Left lung (tissue), 14 donors: ENCODE measurements around the gene SLC35A4. TPM values are rescaled to one million over a fixed set of nuclear protein-coding genes. Genes with fewer than 3 reads are reported as not detected.
A peak's percentile ranks its signal among the peaks of the same experiment; 100 is the strongest.

Source experiments
- ATAC-seq: fragments of 200-7000 bp; cut with Tn5 transposase; one replicate; pipeline ENCODE4 v1.9.1; 2020; ENCODE audit warnings: moderate library complexity
- DNase-seq, 4 donors: peaks; one replicate each; pipeline ENCODE4 v3.0.0-alpha.2; 2013 to 2020
- H3K27ac ChIP-seq, 2 donors: fragments of 200-600 bp; sonication (generic) in 1 of 2; one replicate each; pipeline versions ENCODE4 v1.5.0 to v1.8.0; 2020 to 2021
- H3K27me3 ChIP-seq, 2 donors: fragments of 200-600 bp; sonication (generic) in 1 of 2; one replicate each; pipeline versions ENCODE4 v1.5.0 to v1.8.0; 2020 to 2021
- H3K36me3 ChIP-seq, 2 donors: fragments of 200-600 bp; sonication (generic) in 1 of 2; one replicate each; pipeline versions ENCODE4 v1.5.0 to v1.8.0; 2020 to 2021
- H3K4me1 ChIP-seq, 2 donors: fragments of 200-600 bp; one replicate each; pipeline ENCODE4 v1.8.0; 2021
- H3K4me3 ChIP-seq, 2 donors: fragments of 200-600 bp; sonication (generic) in 1 of 2; one replicate each; pipeline versions ENCODE4 v1.5.0 to v1.8.0; 2020 to 2021; ENCODE audit warnings: mild to moderate bottlenecking in 1 of 2
- H3K9me3 ChIP-seq, 2 donors: fragments of 200-600 bp; sonication (generic) in 1 of 2; one replicate each; pipeline versions ENCODE4 v1.5.0 to v1.8.0; 2020 to 2021
- CTCF ChIP-seq, 2 donors: fragments of 200-600 bp; sonication (generic) in 1 of 2; IDR thresholded peaks; one replicate each; pipeline versions ENCODE4 v1.5.0 to v1.8.0; 2021; ENCODE audit warnings: antibody characterized with exemption in 2 of 2
- intact Hi-C, 2 donors: fragments of 100-400 bp; cut with DNase I; formaldehyde crosslinking; loops; one replicate each; pipeline versions ENCODE4 v1.11.2 to v1.14.2; 2022
- long read RNA-seq, 12 donors: library from polyadenylated mRNA in 2 of 12; unstranded in 2 of 12; transcript quantifications; one replicate each; pipeline ENCODE4 v2.0.0 and lab custom pipeline, GENCODE V29; 2019 to 2026
- polyA plus RNA-seq, 6 donors: library from polyadenylated mRNA; unstranded; fragments of 120-200 nt; gene quantifications; one replicate each; pipeline ENCODE4 v1.2.1, GENCODE V29; 2013; ENCODE audit not compliant: insufficient read length in 6 of 6
- total RNA-seq, 2 donors: library from RNA; stranded (reverse); fragmentation: NEBNext Ultra II Directional; extraction: Animal tissue kit (Norgen Biotek cat#: 25700); gene quantifications; one replicate each; pipeline ENCODE4 v1.2.1, GENCODE V29; 2021
- donor health status: DM: no; HTN: yes; CAD: no.
- donor health status: DM: no; HTN: no; CAD: no.

Gene SLC35A4
- total RNA-seq (10 to 100 TPM; 78.6 to 82.8 TPM), polyA plus RNA-seq (10 to 100 TPM; 63.8 to 79.8 (median 73.9) TPM)
- long read RNA-seq, donor 1, transcript SLC35A4-202 (2 exons, 3,617 nt) = minor isoform, 6 of 41 reads
- long read RNA-seq, donor 1, transcript SLC35A4-201 (3 exons, 3,041 nt) = major isoform, 35 of 41 reads
- long read RNA-seq, donor 1, partial matches to known transcripts = 0 of 41 reads
- long read RNA-seq, donor 1, other reads (novel, unspliced or antisense) = 0 of 41 reads
- long read RNA-seq, donor 2, transcript SLC35A4-201 (3 exons, 3,041 nt) = major isoform, 36 of 37 reads
- long read RNA-seq, donor 2, partial matches to known transcripts = 0 of 37 reads
- long read RNA-seq, donor 2, other reads (novel, unspliced or antisense) = 0 of 37 reads
- long read RNA-seq, donor 3, transcript SLC35A4-201 (3 exons, 3,041 nt) = major isoform, 21 of 24 reads
- long read RNA-seq, donor 3, partial matches to known transcripts = 0 of 24 reads
- long read RNA-seq, donor 3, other reads (novel, unspliced or antisense) = 0 of 24 reads
- long read RNA-seq, donor 4, transcript SLC35A4-201 (3 exons, 3,041 nt) = major isoform, 10 of 18 reads
- long read RNA-seq, donor 4, partial matches to known transcripts = 0 of 18 reads
- long read RNA-seq, donor 4, other reads (novel, unspliced or antisense) = 8 of 18 reads
- long read RNA-seq, donor 5, transcript SLC35A4-201 (3 exons, 3,041 nt) = major isoform, 17 of 55 reads
- long read RNA-seq, donor 5, partial matches to known transcripts = 35 of 55 reads
- long read RNA-seq, donor 5, other reads (novel, unspliced or antisense) = 0 of 55 reads
- long read RNA-seq, donor 6, transcript SLC35A4-201 (3 exons, 3,041 nt) = major isoform, 25 of 28 reads
- long read RNA-seq, donor 6, partial matches to known transcripts = 0 of 28 reads
- long read RNA-seq, donor 6, other reads (novel, unspliced or antisense) = 0 of 28 reads
- long read RNA-seq, donor 7, partial matches to known transcripts = 0 of 4 reads
- long read RNA-seq, donor 7, other reads (novel, unspliced or antisense) = 0 of 4 reads
- long read RNA-seq, donor 8, transcript SLC35A4-201 (3 exons, 3,041 nt) = major isoform, 25 of 50 reads
- long read RNA-seq, donor 8, partial matches to known transcripts = 21 of 50 reads
- long read RNA-seq, donor 8, other reads (novel, unspliced or antisense) = 0 of 50 reads
- long read RNA-seq, donor 9 = 0 reads
- long read RNA-seq, donor 10, transcript SLC35A4-201 (3 exons, 3,041 nt) = major isoform, 14 of 19 reads
- long read RNA-seq, donor 10, partial matches to known transcripts = 0 of 19 reads
- long read RNA-seq, donor 10, other reads (novel, unspliced or antisense) = 4 of 19 reads
- long read RNA-seq, donor 11, transcript SLC35A4-201 (3 exons, 3,041 nt) = major isoform, 25 of 33 reads
- long read RNA-seq, donor 11, partial matches to known transcripts = 5 of 33 reads
- long read RNA-seq, donor 11, other reads (novel, unspliced or antisense) = 0 of 33 reads
- long read RNA-seq, donor 12, transcript SLC35A4-201 (3 exons, 3,041 nt) = major isoform, 20 of 46 reads
- long read RNA-seq, donor 12, transcript SLC35A4-202 (2 exons, 3,617 nt) = minor isoform, 6 of 46 reads
- long read RNA-seq, donor 12, partial matches to known transcripts = 20 of 46 reads
- long read RNA-seq, donor 12, other reads (novel, unspliced or antisense) = 0 of 46 reads

GRCh38 chr5:140564196-140565023 is at the start of gene SLC35A4, which contains the start of gene APBB3:
TSS of gene SLC35A4 (plus strand) at chr5:140564828. CDS start at chr5:140567170, 2,342 bp downstream.
TSS of gene APBB3 (minus strand) at chr5:140564598. CDS start at chr5:140564245, 353 bp downstream.
- DNase-seq (peak; percentile 97 to 98 (median 98)), ATAC-seq (peak; percentile 92)
- H3K27me3 ChIP-seq = no peaks in the 10 kb centered on the region
- intact Hi-C loops = no loop called here
- H3K36me3 ChIP-seq = peaks cover 0 to 32% of the 10 kb centered on the region in 2 donors
- TF ChIP-seq CTCF (IDR thresholded peaks at IDR 0.05) = no peak
- no peaks in the 10 kb centered on the region for H3K9me3 ChIP-seq
- H3K4me1 ChIP-seq = peaks cover 21 to 65% of the 10 kb centered on the region in 2 donors
- H3K4me3 ChIP-seq = peak within 1 kb of the TSS; percentile 66 to 77
- H3K27ac ChIP-seq = peak within 1 kb of the TSS; percentile 95 to 96

GRCh38 chr5:140524003-140524402 is 40.6 kb upstream of the SLC35A4 start:
- DNase-seq (no peak), ATAC-seq (no peak)
- peaks cover 0 to 70% of the 10 kb centered on the region in 2 donors for H3K36me3 ChIP-seq
- intact Hi-C loops = no loop called here
- no peaks in the 10 kb centered on the region for H3K4me1 ChIP-seq
- no peak for TF ChIP-seq CTCF (IDR thresholded peaks at IDR 0.05)
- no peak overlapping the region for H3K4me3 ChIP-seq
- H3K27ac ChIP-seq = peak overlapping the region in 1 of 2 donors; percentile 5
- H3K9me3 ChIP-seq = no peaks in the 10 kb centered on the region
- H3K27me3 ChIP-seq = no peaks in the 10 kb centered on the region

- intact Hi-C loops = no loop called here
- Histone ChIP-seq H3K27me3 (no peaks in the 10 kb centered on the region), H3K36me3 (peaks cover 0 to 100% of the 10 kb centered on the region in 2 donors), H3K4me3 (no peak overlapping the region), H3K9me3 (no peaks in the 10 kb centered on the region), H3K27ac (no peak overlapping the region), H3K4me1 (no peaks in the 10 kb centered on the region)
- DNase-seq = no peak
- TF ChIP-seq CTCF (IDR thresholded peaks at IDR 0.05) = no peak
- no peak for ATAC-seq
Observed at GRCh38 chr5:140540227-140540626, 24.4 kb upstream of the SLC35A4 start.

- intact Hi-C loops = no loop called here
- peaks cover 0 to 75% of the 10 kb centered on the region in 2 donors for H3K36me3 ChIP-seq
- DNase-seq = no peak
- TF ChIP-seq CTCF (IDR thresholded peaks at IDR 0.05) = no peak
- no peaks in the 10 kb centered on the region for H3K9me3 ChIP-seq
- H3K27me3 ChIP-seq = no peaks in the 10 kb centered on the region
- H3K27ac ChIP-seq = no peak overlapping the region
- no peak overlapping the region for H3K4me3 ChIP-seq
- no peak for ATAC-seq
- peaks cover 10 to 22% of the 10 kb centered on the region in 2 donors for H3K4me1 ChIP-seq
Observed at GRCh38 chr5:140542972-140543371, 21.7 kb upstream of the SLC35A4 start.
